OCI-LY7 (cell line): ENCODE measurements around the gene RNU7-1. TPM values are rescaled to one million over a fixed set of nuclear protein-coding genes. Genes with fewer than 3 reads are reported as not detected.

Experiments
- BruUV-seq: library from RNA; stranded (reverse); fragments of 400-500 nt; replicated peaks from 2 replicates; lab custom pipeline; 2021; lab: Mats Ljungman, UMichigan
- CTCF ChIA-PET: fragments of 300-600 bp; sonication (Branson Sonifier 250); formaldehyde crosslinking; loops from one replicate; lab custom pipeline; 2022; ENCODE audit warnings: antibody characterized with exemption; ENCODE audit not compliant: unreplicated experiment; lab: Charles Lee
- POLR2A ChIA-PET: fragments of 300-600 bp; sonication (Branson Sonifier 250); formaldehyde crosslinking; loops from one replicate; lab custom pipeline; 2022; ENCODE audit warnings: antibody characterized with exemption; lab: Charles Lee
- DNase-seq: peaks from one replicate; pipeline ENCODE4 v3.0.0-alpha.2; 2015; ENCODE audit warnings: low spot score
- H2AFZ ChIP-seq: fragments of 200-600 bp; sonication (generic), shearing (Covaris generic); 2 replicates; pipeline ENCODE4 v1.6.1; 2014; ENCODE audit warnings: mild to moderate bottlenecking, antibody characterized with exemption, low read length, moderate library complexity
- H3K27ac ChIP-seq: fragments of 200-600 bp; sonication (generic); 2 replicates; pipeline ENCODE4 v1.5.1; 2014; ENCODE audit warnings: mixed run types, low read depth, mild to moderate bottlenecking, moderate library complexity, low read length, inconsistent platforms; ENCODE audit not compliant: poor library complexity, severe bottlenecking
- H3K36me3 ChIP-seq: fragments of 200-600 bp; sonication (generic); 2 replicates; pipeline ENCODE4 v1.6.1; 2014; ENCODE audit warnings: mild to moderate bottlenecking, antibody characterized with exemption, low read length, moderate library complexity, mixed read lengths; ENCODE audit not compliant: insufficient read depth
- H3K4me1 ChIP-seq: fragments of 200-600 bp; sonication (generic); 2 replicates; pipeline ENCODE4 v1.5.1; 2014; ENCODE audit warnings: mild to moderate bottlenecking, low read length; ENCODE audit not compliant: insufficient read depth, poor library complexity, severe bottlenecking
- H3K4me2 ChIP-seq: fragments of 200-600 bp; sonication (generic); 2 replicates; pipeline ENCODE4 v1.6.1; 2014; ENCODE audit warnings: mild to moderate bottlenecking, low read length
- H3K4me3 ChIP-seq: fragments of 200-600 bp; sonication (generic); 2 replicates; pipeline ENCODE4 v1.5.1; 2014; ENCODE audit warnings: mild to moderate bottlenecking, low read depth, low read length; ENCODE audit not compliant: poor library complexity, severe bottlenecking
- H3K79me2 ChIP-seq: fragments of 200-600 bp; sonication (generic); 2 replicates; pipeline ENCODE4 v1.6.1; 2016; ENCODE audit warnings: low read depth, mild to moderate bottlenecking, low read length, moderate library complexity, mixed read lengths; ENCODE audit not compliant: insufficient read depth
- H3K9me2 ChIP-seq: fragments of 200-600 bp; sonication (generic); 2 replicates; pipeline ENCODE4 v1.6.1; 2016; ENCODE audit warnings: mild to moderate bottlenecking, low read length, mixed read lengths; ENCODE audit not compliant: insufficient read depth
- H3K9me3 ChIP-seq: fragments of 200-600 bp; sonication (generic); 2 replicates; pipeline ENCODE4 v1.6.1; 2014; ENCODE audit warnings: mild to moderate bottlenecking, mixed run types, low read length, mixed read lengths
- H4K20me1 ChIP-seq: fragments of 200-600 bp; sonication (generic); 2 replicates; pipeline ENCODE4 v1.6.1; 2014; ENCODE audit warnings: mild to moderate bottlenecking, antibody characterized with exemption, low read length, moderate library complexity, mixed read lengths; ENCODE audit not compliant: insufficient read depth
- EZH2phosphoT487 ChIP-seq: fragments of 200-600 bp; sonication (generic); IDR thresholded peaks from 2 replicates; pipeline ENCODE4 v1.6.1; 2018; ENCODE audit warnings: low read depth, borderline replicate concordance, mild to moderate bottlenecking, mixed run types, antibody characterized with exemption, low read length, moderate library complexity, mixed read lengths
- intact Hi-C: fragments of 100-400 bp; cut with micrococcal nuclease; formaldehyde crosslinking; loops from one replicate; pipeline ENCODE4 v1.10.0; 2022; ENCODE audit not compliant: unreplicated experiment
- total RNA-seq, 2 experiments: library from RNA; depleted of rRNA in 1 of 2; stranded (reverse); fragments of >200 nt in 1 of 2; shearing (Covaris generic) in 1 of 2; gene quantifications; 2 replicates each; pipeline ENCODE4 v1.2.3, GENCODE V29; 2014 to 2022
- TF ChIP-seq, protein P1 (sequence below): fragments of 200-600 bp; sonication (generic); conservative IDR thresholded peaks from 2 replicates; pipeline ENCODE4 v1.5.1; 2014; ENCODE audit warnings: mild to moderate bottlenecking, antibody characterized with exemption, low read length, moderate library complexity, mixed read lengths

RNU7-1 gene
- total RNA-seq, 2 experiments from 2014 or later = not detected

DNA sequence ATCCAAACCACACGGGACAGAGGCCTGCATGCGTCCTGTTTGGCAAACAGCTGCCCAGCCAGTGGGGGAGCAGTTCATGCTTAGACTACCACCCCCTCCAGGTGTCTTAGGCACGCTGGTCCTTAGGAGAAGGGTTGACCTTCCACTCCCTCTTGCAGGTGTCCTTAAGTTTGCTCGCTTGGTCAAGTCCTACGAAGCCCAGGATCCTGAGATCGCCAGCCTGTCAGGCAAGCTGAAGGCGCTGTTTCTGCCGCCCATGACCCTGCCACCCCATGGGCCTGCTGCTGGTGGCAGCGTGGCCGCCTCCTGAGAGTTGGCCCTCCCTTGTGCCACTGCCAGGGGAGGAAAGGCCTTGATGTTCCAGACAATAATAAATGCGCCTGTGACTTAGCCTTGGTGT lies 2.0 kb downstream of the RNU7-1 start:
- TF ChIP-seq, protein P1, sequence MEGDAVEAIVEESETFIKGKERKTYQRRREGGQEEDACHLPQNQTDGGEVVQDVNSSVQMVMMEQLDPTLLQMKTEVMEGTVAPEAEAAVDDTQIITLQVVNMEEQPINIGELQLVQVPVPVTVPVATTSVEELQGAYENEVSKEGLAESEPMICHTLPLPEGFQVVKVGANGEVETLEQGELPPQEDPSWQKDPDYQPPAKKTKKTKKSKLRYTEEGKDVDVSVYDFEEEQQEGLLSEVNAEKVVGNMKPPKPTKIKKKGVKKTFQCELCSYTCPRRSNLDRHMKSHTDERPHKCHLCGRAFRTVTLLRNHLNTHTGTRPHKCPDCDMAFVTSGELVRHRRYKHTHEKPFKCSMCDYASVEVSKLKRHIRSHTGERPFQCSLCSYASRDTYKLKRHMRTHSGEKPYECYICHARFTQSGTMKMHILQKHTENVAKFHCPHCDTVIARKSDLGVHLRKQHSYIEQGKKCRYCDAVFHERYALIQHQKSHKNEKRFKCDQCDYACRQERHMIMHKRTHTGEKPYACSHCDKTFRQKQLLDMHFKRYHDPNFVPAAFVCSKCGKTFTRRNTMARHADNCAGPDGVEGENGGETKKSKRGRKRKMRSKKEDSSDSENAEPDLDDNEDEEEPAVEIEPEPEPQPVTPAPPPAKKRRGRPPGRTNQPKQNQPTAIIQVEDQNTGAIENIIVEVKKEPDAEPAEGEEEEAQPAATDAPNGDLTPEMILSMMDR = no peak
- no peak for TF ChIP-seq EZH2phosphoT487
- Histone ChIP-seq H3K4me2 (peak overlapping the region; percentile 89), H3K9me3 (no peaks in the 10 kb centered on the region), H3K36me3 (no peaks in the 10 kb centered on the region), H3K4me1 (peaks cover 57% of the 10 kb centered on the region), H3K4me3 (peak overlapping the region; percentile 73), H3K27ac (peak overlapping the region; percentile 96), H2AFZ (no peak overlapping the region; the same call in 1 of the 2 replicates), H4K20me1 (no peaks in the 10 kb centered on the region), H3K9me2 (no peaks in the 10 kb centered on the region), H3K79me2 (peaks cover 9% of the 10 kb centered on the region; the same call in 1 of the 2 replicates)
- DNase-seq = peak; percentile 49
- BruUV-seq = no TSS peak
- ChIA-PET POLR2A (interaction anchor here (0.6 to 5.6 kb wide), 11 partner anchors 8 to 162 kb away, joined by 3 to 155 read pairs (median 8); partner anchors contain the start of genes C1RL, CDCA3 and SPSB2), CTCF (interaction anchor here (1.2 to 6.0 kb wide), 2 partner anchors 15 to 22 kb away, joined by 3 to 110 read pairs; no protein-coding TSS in a partner anchor)
- intact Hi-C loops = loop anchor here (2.0 kb wide), 1 partner anchor 163 kb away; the partner anchor contains the start of gene C1RL

DNA sequence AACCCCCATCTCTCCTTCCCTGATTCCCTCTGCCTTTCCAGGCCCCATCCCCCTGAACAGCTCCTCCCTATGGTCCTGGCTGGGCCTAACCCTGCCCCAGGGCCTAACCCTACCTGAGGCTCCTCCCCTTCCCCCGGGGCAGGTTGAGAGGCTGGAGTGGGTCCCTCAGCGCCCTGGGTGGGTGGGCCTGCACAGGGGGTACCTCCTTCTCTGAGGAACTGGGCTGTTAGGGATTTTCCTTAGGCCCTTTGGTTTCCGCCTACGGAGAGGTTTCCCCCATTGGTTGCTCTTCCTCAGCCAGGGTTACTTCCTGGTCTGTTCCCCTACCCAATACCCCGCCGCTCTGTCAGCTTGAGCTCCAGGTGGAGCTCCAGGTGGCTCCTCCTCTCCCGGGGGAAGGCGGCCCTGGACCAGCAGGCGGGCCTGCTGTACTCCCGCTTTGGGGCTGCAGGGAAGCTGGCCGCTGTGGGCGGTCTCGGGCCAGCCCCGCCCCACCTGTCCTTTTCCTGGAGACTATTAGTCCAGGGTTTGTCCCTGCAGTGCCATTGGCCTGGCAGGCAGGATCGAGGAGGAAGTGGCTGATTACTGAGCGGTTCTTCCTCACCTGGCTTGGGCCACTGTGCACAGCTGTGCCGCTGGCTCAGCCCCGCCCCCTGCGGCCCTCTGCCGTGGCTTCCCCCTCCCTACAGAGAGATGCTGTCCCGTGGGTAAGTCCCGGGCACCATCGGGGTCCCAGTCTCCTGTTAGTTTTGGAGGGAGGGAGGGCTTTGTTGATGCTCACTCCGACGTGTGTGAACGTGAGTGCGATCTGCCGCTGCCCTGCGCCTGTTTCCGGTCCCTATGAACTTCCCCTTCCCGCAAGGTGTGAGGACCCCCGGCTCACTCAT lies 2.7 kb downstream of the RNU7-1 start:
- peak; percentile 80 for DNase-seq
- POLR2A ChIA-PET = interaction anchor here (1.0 to 5.6 kb wide), 10 partner anchors 8 to 73 kb away, joined by 3 to 155 read pairs (median 5); partner anchors contain the start of genes LPCAT3 and SPSB2
- intact Hi-C loops = no loop called here
- peak overlapping the region; percentile 89 for H3K4me2 ChIP-seq
- H3K4me3 ChIP-seq = peak overlapping the region; percentile 73
- H4K20me1 ChIP-seq = no peaks in the 10 kb centered on the region
- H2AFZ ChIP-seq = peak overlapping the region; percentile 25; the same call in 1 of the 2 replicates
- CTCF ChIA-PET = interaction anchor here (6.0 kb wide), 1 partner anchor 14 kb away, joined by 110 read pairs; no protein-coding TSS in a partner anchor
- BruUV-seq = no TSS peak
- H3K36me3 ChIP-seq = no peaks in the 10 kb centered on the region
- H3K27ac ChIP-seq = peak overlapping the region; percentile 96
- peaks cover 9% of the 10 kb centered on the region; the same call in 1 of the 2 replicates for H3K79me2 ChIP-seq
- H3K9me2 ChIP-seq = no peaks in the 10 kb centered on the region
- no peaks in the 10 kb centered on the region for H3K9me3 ChIP-seq
- H3K4me1 ChIP-seq = peaks cover 63% of the 10 kb centered on the region
- TF ChIP-seq, protein P1 = no peak
- no peak for TF ChIP-seq EZH2phosphoT487
